Stomach (tissue), 19 donors: ENCODE measurements around the gene PUS7L. TPM values are rescaled to one million over a fixed set of nuclear protein-coding genes. Genes with fewer than 3 reads are reported as not detected.

ENCODE experiments used
- DNase-seq, 2 donors: peaks; one replicate each; pipeline versions ENCODE4 v3.0.0 to v3.0.0-alpha.2; 2013 to 2019
- H3K27ac ChIP-seq, 5 donors: fragments of 200-600 bp in 4 of 5; sonication (generic) in 4 of 5; one replicate each; pipeline ENCODE4 v1.5.1; 2013 to 2019; ENCODE audit warnings: mild to moderate bottlenecking in 1 of 5, moderate library complexity in 1 of 5
- H3K27me3 ChIP-seq, 3 donors: fragments of 200-600 bp; sonication (generic); one replicate each; pipeline ENCODE4 v1.5.1; 2017 to 2019; ENCODE audit warnings: mixed run types in 1 of 3
- H3K36me3 ChIP-seq, 4 donors: fragments of 200-600 bp; sonication (generic); 1 replicate in 3 of 4; 2 replicates in 1 of 4; pipeline ENCODE4 v1.5.1; 2016 to 2019
- H3K4me1 ChIP-seq, 4 donors: fragments of 200-600 bp; sonication (generic); one replicate each; pipeline ENCODE4 v1.5.1; 2016 to 2019
- H3K4me3 ChIP-seq, 4 donors: fragments of 200-600 bp; sonication (generic) in 3 of 4; one replicate each; pipeline ENCODE4 v1.5.1; 2016 to 2019; ENCODE audit warnings: mild to moderate bottlenecking in 1 of 4
- H3K9me3 ChIP-seq, 4 donors: fragments of 200-600 bp; sonication (generic); one replicate each; pipeline ENCODE4 v1.5.1; 2016 to 2019
- CTCF ChIP-seq, 7 experiments: fragments of 450-650 bp in 4 of 7; fragments of 200-600 bp in 3 of 7; sonication (generic) in 3 of 7; IDR thresholded peaks; one replicate each; pipeline ENCODE4 v1.5.1; 2016 to 2019; ENCODE audit warnings: antibody characterized with exemption in 7 of 7, control low read depth in 2 of 7, mild to moderate bottlenecking in 1 of 7
- EP300 ChIP-seq: sonication (generic); formaldehyde crosslinking; IDR thresholded peaks from one replicate; pipeline ENCODE4 v1.6.1; 2017; ENCODE audit warnings: antibody characterized with exemption
- POLR2A ChIP-seq, 4 donors: fragments of 450-650 bp; IDR thresholded peaks; one replicate each; pipeline ENCODE4 v1.6.1; 2016; ENCODE audit warnings: antibody characterized with exemption in 4 of 4, control low read depth in 2 of 4, mild to moderate bottlenecking in 1 of 4, moderate library complexity in 1 of 4
- POLR2AphosphoS5 ChIP-seq, 3 donors: sonication (generic); formaldehyde crosslinking; IDR thresholded peaks; one replicate each; pipeline ENCODE4 v1.6.1; 2016; ENCODE audit warnings: antibody characterized with exemption in 3 of 3
- WGBS, 5 donors: extraction: QIAGEN DNeasy Blood & Tissue Kit in 3 of 5; methylation state at CpG; one replicate each; pipeline versions ENCODE4 v1.1.5 to v1.1.7; 2013 to 2018; 5-methylcytosine and 5-hydroxymethylcytosine counted together
- intact Hi-C: fragments of 100-400 bp; cut with DNase I; formaldehyde crosslinking; loops from one replicate; pipeline ENCODE4 v1.15.1; 2023; ENCODE audit warnings: low total_unique reads
- long read RNA-seq, 10 donors: transcript quantifications; one replicate each; lab custom pipeline, GENCODE V29; 2026
- polyA plus RNA-seq, 3 donors: library from polyadenylated mRNA; stranded (reverse); fragments of 200-250 nt; gene quantifications; one replicate each; pipeline ENCODE4 v1.2.3, GENCODE V29; 2013
- total RNA-seq, 5 donors: library from RNA; depleted of rRNA; stranded (reverse); fragments of >200 nt; gene quantifications; one replicate each; pipeline versions ENCODE4 v1.1.0 to v1.2.3, GENCODE V29; 2014 to 2016
- donor health status: healthy with polysubstance abuse.
- donor health status: Bipolar disorder and iron deficiency.
- donor health status: healthy.

PUS7L gene
- 10 to 100 TPM in 2 of 5 donors, 1 to 10 TPM in 3; 2.9 to 60.5 (median 9.7) TPM for total RNA-seq
- polyA plus RNA-seq: 1 to 10 TPM; 1.2 to 3.4 (median 2.1) TPM
- long read RNA-seq, donor 1: 0 reads
- long read RNA-seq, donor 2, full-length matches to known transcripts: 2 of 26 reads
- long read RNA-seq, donor 2, partial matches to known transcripts: 24 of 26 reads
- long read RNA-seq, donor 2, other reads (novel, unspliced or antisense): 0 of 26 reads
- long read RNA-seq, donor 3: 0 reads
- long read RNA-seq, donor 4: 0 reads
- long read RNA-seq, donor 5: 0 reads
- long read RNA-seq, donor 6, full-length matches to known transcripts: 2 of 19 reads
- long read RNA-seq, donor 6, partial matches to known transcripts: 17 of 19 reads
- long read RNA-seq, donor 6, other reads (novel, unspliced or antisense): 0 of 19 reads
- long read RNA-seq, donor 7, full-length matches to known transcripts: 3 of 3 reads
- long read RNA-seq, donor 7, partial matches to known transcripts: 0 of 3 reads
- long read RNA-seq, donor 7, other reads (novel, unspliced or antisense): 0 of 3 reads
- long read RNA-seq, donor 8, full-length matches to known transcripts: 1 of 1 reads
- long read RNA-seq, donor 8, partial matches to known transcripts: 0 of 1 reads
- long read RNA-seq, donor 8, other reads (novel, unspliced or antisense): 0 of 1 reads
- long read RNA-seq, donor 9: 0 reads
- long read RNA-seq, donor 10, full-length matches to known transcripts: 2 of 2 reads
- long read RNA-seq, donor 10, partial matches to known transcripts: 0 of 2 reads
- long read RNA-seq, donor 10, other reads (novel, unspliced or antisense): 0 of 2 reads

DNA sequence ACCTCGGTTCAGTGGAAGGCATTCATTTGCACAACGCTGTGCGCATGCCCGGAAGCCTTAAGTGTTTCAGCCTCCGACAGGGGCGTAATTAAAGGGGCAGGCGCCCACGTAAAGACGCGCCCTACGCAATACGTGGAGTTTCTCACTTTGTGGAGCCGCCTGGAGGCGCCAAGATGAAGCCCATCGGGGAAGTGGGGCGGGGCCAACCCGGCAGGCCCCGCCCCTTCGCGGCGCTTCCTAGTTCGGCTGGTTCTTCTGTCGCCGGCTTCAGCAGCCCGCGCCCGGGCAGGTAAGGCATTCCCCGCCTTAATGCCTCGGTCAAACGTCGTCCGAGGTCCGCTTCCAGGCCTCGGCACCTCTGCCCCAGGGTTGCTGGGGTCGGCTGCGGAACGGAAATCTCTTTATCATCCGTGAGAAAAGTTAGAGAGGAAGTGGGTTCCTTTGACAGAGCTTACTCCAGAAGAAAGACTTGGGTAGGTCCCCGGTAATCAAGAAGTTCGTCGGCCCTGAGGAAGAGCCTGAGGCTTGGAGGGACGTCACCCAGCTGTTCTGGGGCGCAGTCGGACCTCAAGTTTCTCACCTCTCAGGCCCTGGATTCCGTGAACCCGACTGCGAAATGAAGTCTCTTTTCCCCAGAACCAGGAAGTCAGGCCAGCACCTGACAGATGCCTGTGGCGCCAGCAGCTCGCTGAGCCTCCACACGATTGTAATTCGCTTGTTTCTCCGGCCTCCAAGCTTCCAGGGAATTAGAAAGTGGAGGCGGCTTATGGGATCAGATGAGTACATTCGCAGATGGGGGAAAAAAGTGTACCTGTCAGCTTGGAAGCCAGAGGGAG is at the start of gene PUS7L, which contains the start of gene IRAK4:
PUS7L (minus strand) TSS at position 63 of the 836 bp plus-strand sequence. CDS start 3,545 bp downstream, outside the sequence.
IRAK4 (plus strand) TSS at position 224 of the 836 bp plus-strand sequence. CDS start 9,161 bp downstream, outside the sequence.
- peaks cover 0 to 13% (median 3%) of the 10 kb centered on the region in 4 donors for H3K36me3 ChIP-seq
- intact Hi-C loops: no loop called here
- peak; percentile 97 to 99 for DNase-seq
- no peaks in the 10 kb centered on the region for H3K9me3 ChIP-seq
- peak within 1 kb of the TSS; percentile 82 to 97 (median 89) for H3K27ac ChIP-seq
- H3K4me1 ChIP-seq: peaks cover 34 to 66% (median 42%) of the 10 kb centered on the region in 4 donors
- TF ChIP-seq CTCF (IDR thresholded peaks at IDR 0.05) (peak in 5 of 7 experiments; percentile 24 to 48 (median 27)), POLR2AphosphoS5 (IDR thresholded peaks at IDR 0.05) (peak; percentile 63 to 92 (median 88)), EP300 (no peak), POLR2A (IDR thresholded peaks at IDR 0.05) (peak in 2 of 4 donors; percentile 36 to 85)
- no peaks in the 10 kb centered on the region for H3K27me3 ChIP-seq
- peak within 1 kb of the TSS; percentile 61 to 81 (median 66) for H3K4me3 ChIP-seq
- WGBS, 5 donors: 0 to 1% (median 1%) methylated on average over 31 to 54 of the region's 54 CpGs

DNA sequence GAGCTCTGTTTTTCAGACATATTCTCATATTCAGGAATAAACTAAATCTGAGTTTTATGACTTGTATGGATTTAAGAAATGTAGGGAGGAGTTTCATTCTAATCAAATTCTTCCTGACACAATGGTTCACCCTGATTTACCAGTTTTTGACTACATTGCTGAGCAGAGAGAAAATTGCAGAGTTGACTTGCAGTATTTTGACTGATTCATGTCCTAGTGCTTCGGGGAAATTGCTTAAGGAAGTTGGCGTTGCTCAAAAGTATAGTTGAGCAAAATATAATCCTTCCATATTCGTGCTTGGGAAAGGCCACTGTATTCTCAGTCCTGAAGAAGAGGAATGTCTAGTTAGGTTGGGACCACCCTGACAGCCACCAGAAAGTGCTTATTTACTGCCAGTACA is 48.8 kb upstream of the PUS7L start:
- Histone ChIP-seq H3K4me3 (no peak overlapping the region), H3K36me3 (peaks cover 0 to 4% (median 2%) of the 10 kb centered on the region in 4 donors), H3K4me1 (peaks cover 0 to 39% (median 25%) of the 10 kb centered on the region in 4 donors), H3K27me3 (no peaks in the 10 kb centered on the region), H3K9me3 (no peaks in the 10 kb centered on the region), H3K27ac (peak overlapping the region in 2 of 5 donors; percentile 98)
- TF ChIP-seq POLR2A (IDR thresholded peaks at IDR 0.05): no peak
- TF ChIP-seq CTCF (IDR thresholded peaks at IDR 0.05): no peak
- TF ChIP-seq EP300: no peak
- no peak for TF ChIP-seq POLR2AphosphoS5 (IDR thresholded peaks at IDR 0.05)
- WGBS, 5 donors: 81 to 89% (median 88%) methylated on average over 3 of the region's 3 CpGs
- intact Hi-C loops: no loop called here
- peak in 1 of 2 donors; percentile 12 for DNase-seq

GRCh38 chr12:43806737-43807072 is 48.1 kb upstream of the PUS7L start:
- Histone ChIP-seq H3K27ac (peak overlapping the region in 4 of 5 donors; percentile 95 to 98 (median 98)), H3K9me3 (no peaks in the 10 kb centered on the region), H3K27me3 (no peaks in the 10 kb centered on the region), H3K4me3 (peak overlapping the region; percentile 88 to 98 (median 96)), H3K36me3 (peaks cover 1 to 10% (median 8%) of the 10 kb centered on the region in 4 donors), H3K4me1 (peaks cover 0 to 41% (median 26%) of the 10 kb centered on the region in 4 donors)
- DNase-seq: peak in 1 of 2 donors; percentile 20
- TF ChIP-seq EP300 (no peak), POLR2A (IDR thresholded peaks at IDR 0.05) (no peak), CTCF (IDR thresholded peaks at IDR 0.05) (no peak), POLR2AphosphoS5 (IDR thresholded peaks at IDR 0.05) (no peak)
- intact Hi-C loops: no loop called here
- 2 to 6% (median 3%) methylated on average over 3 of the region's 3 CpGs for WGBS, 5 donors
